Occipital lobe (tissue), 2 donors: Measurements from ENCODE around the gene VAMP4. TPM values are rescaled to one million over a fixed set of nuclear protein-coding genes. Genes with fewer than 3 reads are reported as not detected.
"Not testable (repeated sequence)": the region's sequence is repeated elsewhere in the genome, so short reads cannot be mapped to it uniquely, and the experiment has no call there.

Experiments
- DNase-seq: peaks from one replicate; lab custom pipeline; 2025; lab: John Stamatoyannopoulos, UW
- total RNA-seq: library from RNA; depleted of rRNA; stranded (reverse); fragments of >200 nt; gene quantifications from one replicate; pipeline ENCODE4 v1.2.3, GENCODE V29; 2014

Gene VAMP4
- total RNA-seq, 1 donor from 2014 or later, result 22.3 TPM

DNA sequence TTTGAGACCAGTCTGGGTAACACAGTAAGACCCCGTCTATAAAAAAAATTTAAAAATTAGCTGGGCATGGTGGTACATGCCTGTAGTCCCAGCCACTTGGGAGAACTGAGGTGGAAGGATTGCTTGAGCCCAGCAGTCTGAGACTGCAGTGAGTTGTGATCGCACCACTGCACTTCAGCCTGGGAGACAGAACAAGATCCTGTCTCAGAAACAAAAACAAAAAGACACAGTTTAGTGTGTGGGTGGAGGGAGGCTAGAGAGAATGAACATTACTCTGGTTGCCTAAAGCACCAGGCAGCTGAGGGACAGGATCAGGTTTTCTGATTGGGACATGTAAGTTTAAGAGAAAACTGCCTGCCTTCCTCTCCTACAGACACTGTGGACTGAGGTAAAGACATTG is 42.3 kb downstream of the VAMP4 start:
- DNase-seq, result no peak

GRCh38 chr1:171695772-171696171 is 46.1 kb downstream of the VAMP4 start:
- not testable (repeated sequence) for DNase-seq

- DNase-seq, result not testable (repeated sequence)
These were observed 48.3 kb downstream of the VAMP4 start for GRCh38 chr1:171693541-171693940.

DNA sequence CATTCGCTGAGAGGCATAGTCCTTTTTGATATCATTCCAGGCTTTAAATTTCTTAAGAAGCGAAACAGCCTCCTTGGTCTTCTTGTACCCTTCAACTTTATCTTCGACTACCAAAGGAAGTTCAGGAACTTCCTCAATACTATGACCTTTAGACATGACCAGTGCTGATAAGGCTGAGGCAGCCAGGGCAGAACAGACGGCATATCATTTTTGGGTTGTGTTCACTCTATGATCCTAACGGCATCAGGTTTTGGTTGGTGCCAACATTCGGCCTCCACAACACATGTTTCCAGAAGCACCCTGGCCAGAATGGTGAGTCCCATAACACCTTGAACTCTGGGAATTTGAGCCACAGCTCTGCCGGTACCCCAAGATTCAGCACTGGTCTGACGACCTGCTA is 58.0 kb downstream of the VAMP4 start:
- no peak for DNase-seq

GRCh38 chr1:171680339-171680738 is 61.5 kb downstream of the VAMP4 start:
- DNase-seq, result no peak

DNA sequence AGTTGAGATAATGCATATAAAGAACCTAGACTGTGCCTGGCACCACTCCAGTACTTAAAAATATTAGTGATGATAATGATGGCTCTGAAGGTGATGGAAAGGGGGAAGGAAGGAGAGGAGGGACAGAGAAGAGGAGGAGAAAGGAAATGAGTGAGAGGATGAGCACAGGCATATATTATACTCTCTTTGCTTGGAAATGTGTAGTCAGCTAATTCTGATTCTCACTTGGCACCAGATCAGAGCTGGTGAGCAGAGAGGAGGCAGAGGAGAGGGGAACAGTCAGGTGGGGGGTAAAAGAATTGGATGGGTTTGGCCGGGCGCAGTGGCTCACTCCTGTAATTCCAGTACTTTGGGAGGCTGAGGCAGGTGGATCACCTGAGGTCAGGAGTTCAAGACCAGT is 65.0 kb downstream of the VAMP4 start:
- DNase-seq, result no peak

DNA sequence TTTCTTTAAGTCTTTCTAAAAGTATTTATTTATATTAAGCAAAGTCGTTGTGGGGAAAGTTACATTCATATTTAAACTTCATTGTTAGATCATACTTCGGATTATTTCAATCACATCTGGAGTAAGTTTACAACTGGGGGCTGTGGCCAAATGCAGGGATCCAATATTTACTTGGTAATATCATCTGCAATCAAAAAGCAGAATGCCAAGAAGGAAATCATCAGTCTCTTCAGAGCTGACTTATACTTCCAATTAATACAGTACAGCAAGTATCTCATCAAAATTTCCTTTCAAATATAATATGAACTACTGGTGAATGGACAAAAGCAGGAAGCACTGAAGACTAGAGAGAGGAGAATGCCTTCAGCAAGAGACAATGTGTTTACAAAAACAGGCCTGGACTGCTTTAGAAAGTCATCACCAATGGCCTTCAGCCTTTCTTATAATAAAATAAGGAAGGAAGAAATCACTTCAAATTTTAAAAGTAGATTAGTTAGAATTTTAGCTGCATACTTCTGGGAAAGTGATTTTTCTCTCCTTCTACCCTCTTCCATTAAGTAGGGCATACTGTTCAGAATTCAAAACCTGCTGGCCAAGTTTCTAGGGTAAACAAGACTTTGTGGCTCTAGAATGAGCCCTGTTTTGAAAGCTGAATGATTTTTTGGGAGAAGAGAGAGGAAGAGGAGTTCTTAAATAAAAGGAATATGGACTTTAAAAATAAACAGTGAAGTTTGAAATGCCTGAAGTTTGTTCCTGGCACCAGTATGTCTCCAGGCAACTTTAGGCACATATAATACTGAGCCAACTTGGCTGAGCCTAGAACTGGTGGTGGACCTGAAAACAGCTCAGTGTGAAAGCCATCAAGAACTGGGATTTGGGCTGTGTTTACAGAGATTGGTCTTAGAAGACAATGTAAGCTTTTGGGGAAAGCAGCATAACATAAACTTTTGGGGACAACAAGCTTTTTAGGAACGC is 67.1 kb downstream of the VAMP4 start:
- DNase-seq, result no peak

DNA sequence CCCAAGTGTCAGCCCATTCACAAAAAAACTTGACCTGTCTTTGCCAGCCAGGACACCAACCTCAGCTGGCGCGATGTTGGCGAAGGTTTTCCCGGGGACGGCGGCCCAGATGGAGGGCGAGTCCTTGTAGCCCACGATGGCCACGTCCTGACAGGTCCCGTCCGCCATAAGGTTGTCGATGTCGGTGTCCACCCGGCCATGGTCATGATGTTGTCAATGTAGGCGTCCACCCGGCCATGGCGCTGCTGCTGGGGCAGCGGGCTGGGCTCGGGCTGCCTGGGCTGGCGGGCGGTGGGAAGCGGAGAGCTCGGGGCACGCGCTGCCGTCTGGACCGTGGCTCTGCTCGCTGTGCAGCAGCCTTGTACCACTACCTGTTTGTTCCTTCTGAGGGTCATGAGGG is 71.1 kb downstream of the VAMP4 start:
- DNase-seq, result no peak

DNA sequence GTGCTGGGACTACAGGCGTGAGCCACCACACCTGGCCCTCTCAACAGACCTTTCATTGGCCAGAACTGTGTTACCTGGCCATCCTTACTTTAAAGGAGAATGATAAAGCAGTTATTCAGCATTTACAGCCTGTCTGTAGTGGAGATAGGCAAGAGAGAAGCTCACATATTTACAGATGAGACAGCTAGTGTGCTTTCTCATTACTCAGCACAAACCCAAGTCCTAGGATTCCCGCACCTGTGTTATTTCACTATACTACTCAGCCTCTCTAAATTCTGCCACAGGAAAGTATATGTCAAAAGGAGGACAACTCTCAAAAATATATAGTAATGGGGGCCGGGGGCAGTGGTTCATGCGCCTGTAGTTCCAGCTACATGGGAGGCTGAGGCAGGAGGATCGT is 73.5 kb downstream of the VAMP4 start:
- no peak for DNase-seq

GRCh38 chr1:171666114-171666769 is 75.6 kb downstream of the VAMP4 start:
- no peak for DNase-seq

GRCh38 chr1:171664976-171665375 is 76.9 kb downstream of the VAMP4 start:
- DNase-seq, result no peak

DNA sequence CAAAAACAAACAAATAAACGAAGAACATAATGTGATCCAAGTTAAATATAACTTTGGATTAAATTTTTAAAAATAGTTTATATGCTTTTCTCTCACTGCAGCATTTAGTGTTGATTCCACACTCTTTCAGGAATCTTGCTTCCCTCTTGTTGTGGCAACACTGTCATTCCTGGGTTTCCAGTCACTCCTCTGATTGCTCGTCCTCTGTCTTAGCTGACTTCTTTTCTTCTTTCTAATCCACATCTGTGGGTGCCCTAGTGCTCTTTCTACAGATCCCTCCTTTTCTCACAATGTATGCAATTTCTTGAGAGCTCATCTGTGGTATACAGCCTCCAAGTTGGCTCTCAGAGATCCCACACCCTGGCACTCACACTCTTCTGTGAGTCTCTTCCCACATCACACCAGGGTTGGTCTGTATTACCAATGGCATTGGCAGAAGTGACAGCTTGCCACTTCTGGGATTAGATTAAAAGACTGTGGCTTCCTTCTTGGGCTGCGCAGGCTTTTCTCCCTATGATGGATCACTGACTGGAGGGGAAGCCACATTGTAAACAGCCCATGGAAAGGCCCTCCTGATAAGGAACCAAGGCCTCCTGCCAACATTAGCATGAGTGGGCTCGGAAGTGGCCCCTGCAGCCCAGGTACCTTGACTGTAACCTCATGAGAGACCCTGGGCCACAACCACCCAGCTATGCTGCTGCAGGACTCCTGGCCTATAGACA is 77.8 kb downstream of the VAMP4 start:
- DNase-seq, result no peak

GRCh38 chr1:171663036-171663853 is 78.6 kb downstream of the VAMP4 start:
- DNase-seq, result no peak

DNA sequence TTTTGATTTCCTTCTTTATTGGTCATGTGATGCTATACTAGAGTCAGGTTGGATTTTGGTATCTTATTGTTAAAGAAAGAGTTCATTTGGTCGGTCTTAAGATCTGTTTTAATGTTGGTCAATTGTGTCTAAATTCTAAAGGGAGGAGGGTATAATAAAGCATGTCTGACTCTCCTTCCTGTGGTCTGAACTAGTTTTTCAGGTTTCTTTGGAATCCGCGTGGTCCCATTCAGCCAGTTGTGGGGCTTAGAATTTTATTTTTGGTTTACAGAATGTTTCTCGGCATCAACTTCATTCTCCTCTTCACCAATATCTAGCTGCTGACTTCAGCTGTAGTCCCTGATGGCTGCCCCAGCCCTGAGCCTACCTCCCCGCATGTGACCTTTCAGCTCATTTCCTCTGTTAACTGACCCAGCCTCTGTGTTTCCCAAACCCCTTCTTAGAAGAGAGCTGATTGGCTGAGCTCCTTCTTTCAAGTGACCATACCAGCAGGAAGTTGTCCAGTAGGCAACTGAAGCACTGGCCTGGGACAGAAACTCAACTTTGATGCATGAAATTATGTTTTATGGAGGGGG is 80.7 kb downstream of the VAMP4 start:
- DNase-seq, result no peak

DNA sequence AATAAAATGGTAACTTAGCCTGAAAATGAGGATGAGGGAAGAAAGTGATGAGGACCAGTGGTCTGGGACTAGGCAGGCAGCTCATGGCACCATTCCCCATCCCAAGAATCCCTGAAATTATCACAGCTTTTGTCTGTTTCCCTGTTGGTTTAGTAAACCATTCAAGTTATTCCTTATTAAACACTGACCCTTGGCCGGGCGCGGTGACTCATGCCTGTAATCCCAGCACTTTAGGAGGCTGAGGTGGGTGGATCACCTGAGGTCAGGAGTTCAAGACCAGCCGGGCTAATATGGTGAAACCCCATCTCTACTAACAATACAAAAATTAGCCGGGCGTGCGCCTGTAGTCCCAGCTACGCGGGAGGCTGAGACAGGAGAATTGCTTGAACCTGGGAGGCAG is 85.7 kb downstream of the VAMP4 start:
- DNase-seq, result not testable (repeated sequence)

DNA sequence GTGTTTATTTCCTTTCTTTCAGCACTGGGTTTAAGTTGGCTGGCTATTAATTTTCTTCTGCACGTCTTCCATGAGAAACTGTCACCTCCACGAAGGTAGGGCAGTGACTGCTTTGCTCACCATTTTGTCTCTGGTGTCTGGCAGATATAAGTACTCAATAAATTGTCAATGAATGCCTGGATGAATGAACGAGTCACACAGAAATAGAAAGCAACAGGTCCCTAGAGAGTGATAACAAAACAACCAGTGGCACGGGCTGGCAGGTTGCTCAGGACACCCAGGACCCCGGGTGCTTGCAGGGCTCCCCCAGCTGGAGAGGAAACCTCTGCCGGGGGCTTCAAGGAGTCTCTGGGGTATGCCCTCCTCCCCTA is 86.1 kb downstream of the VAMP4 start:
- DNase-seq, result no peak

- no peak for DNase-seq
These were observed 86.7 kb downstream of the VAMP4 start for GRCh38 chr1:171654942-171655745.

DNA sequence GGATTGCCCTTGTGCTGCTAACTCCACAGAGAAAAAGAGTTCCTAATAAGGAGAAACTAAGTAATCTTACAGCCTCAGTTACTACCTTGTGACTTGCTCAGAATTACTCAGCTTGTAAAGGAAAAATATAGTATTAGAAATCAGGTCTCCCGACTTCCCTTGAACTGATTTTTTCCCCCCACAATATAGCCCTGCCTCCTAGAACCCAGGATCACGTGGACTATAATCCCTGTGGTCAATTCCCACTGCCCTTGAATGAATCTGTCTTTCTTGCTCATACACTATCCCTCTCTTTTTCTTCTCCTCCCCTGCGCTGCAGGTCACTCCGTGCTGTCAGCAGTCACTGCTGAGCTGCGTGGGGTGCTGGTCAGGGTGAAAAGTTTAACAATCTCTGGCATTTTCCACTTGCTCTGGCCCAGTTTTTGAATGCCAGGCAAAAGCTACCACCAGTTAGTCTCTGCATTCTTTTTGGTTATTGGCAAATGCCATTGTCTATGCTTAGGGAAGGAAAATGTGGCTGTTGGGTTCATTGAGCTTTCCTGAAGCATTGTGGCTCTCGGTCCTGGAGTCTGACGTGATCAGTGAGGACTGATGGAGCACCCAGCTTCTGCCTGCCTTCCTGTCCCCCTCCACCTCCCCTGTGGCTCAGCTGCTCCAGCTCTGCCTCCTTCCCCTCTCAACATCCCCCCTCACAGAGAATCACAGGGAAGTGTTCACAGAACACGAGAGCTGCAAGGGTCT is 87.5 kb downstream of the VAMP4 start:
- no peak for DNase-seq

DNA sequence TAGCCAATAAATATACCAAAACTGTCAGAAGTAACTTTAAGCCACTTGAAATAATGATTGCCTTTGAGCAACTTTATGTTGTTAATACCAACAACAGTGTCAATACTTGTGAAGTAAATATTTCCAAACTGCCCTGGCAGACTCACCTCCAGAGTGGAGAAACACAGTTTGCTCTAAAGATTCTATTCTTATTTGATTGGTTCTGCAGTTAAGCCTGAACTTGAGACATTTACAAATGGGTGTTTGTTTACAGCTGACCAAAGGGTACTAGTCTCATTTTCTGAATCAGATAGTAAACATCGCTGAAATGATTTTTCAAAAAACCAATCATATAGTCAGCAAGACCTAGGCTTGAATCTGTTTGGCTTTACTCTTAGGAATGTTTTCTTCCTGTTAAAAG is 88.1 kb downstream of the VAMP4 start:
- no peak for DNase-seq
